ENCODE data around the gene GSTM5. TPM values are rescaled to one million over a fixed set of nuclear protein-coding genes. Genes with fewer than 3 reads are reported as not detected.
"Not testable (repeated sequence)": the region's sequence is repeated elsewhere in the genome, so short reads cannot be mapped to it uniquely, and the experiment has no call there.

The GSTM5 gene
- total and polyA plus RNA-seq, 2 donors (not counting 3 experiments of a cell fraction or from before 2014, with no cell fraction given) = 0.25 to 1.6 TPM

DNA sequence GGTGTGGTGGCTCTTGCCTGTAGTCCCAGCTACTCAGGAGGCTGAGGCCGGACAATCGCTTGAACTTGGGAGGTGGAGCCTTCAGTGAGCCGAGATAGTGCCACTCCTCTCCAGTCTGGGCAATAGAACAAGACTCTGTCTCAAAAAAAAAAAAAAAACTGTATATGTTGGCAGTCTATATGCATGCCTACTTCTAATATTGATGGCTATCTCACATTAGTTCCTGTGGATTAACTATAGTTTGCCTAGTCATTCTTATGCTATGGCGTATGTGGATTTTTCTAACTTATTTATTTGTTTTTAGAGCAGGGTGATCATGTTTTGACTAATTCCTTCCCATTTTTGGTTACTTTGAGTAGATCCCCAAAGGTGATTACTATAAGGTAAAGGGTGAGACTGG lies 15.0 kb upstream of the GSTM5 start:
- H3K36me3 ChIP-seq (ENCODE audit: control insufficient read depth in 2 of 2, extremely low read depth in 1 of 2, insufficient read depth in 2 of 2, low read length in 2 of 2) = no peaks in the 10 kb centered on the region
- no peaks in the 10 kb centered on the region for H3K9me1 ChIP-seq (replicated peaks; ENCODE audit: control insufficient read depth, extremely low read depth, insufficient read depth, low read length)
- H3K9me3 ChIP-seq (replicated peaks; ENCODE audit: control insufficient read depth, insufficient read depth, low read length) = no peaks in the 10 kb centered on the region
- CTCF ChIA-PET = interaction anchor here (0.6 kb wide), 1 partner anchor 67 kb away, joined by 3 read pairs; no protein-coding TSS in a partner anchor
- H2AFZ ChIP-seq (ENCODE audit: low read depth, low read length) = no peak overlapping the region
- H3K79me2 ChIP-seq (ENCODE audit: control insufficient read depth, insufficient read depth, low read length) = no peaks in the 10 kb centered on the region
- no peaks in the 10 kb centered on the region for H4K20me1 ChIP-seq (replicated peaks; ENCODE audit: control insufficient read depth, extremely low read depth, insufficient read depth, low read length)
- H3K9ac ChIP-seq (replicated peaks; ENCODE audit: extremely low read depth, insufficient read depth, low read length) = no peak overlapping the region
- FAIRE-seq (no peak), DNase-seq (ENCODE audit: low read depth, low spot score) (no peak)
- no peak overlapping the region for H3K4me2 ChIP-seq (ENCODE audit: insufficient read depth, low read length)
- H3K27me3 ChIP-seq (ENCODE audit: control insufficient read depth in 2 of 2, insufficient read depth in 2 of 2, low read length in 2 of 2) = no peaks in the 10 kb centered on the region
- TF ChIP-seq JUN (IDR thresholded peaks at IDR 0.05; ENCODE audit: borderline replicate concordance, insufficient read depth, insufficient read length, low read depth) (no peak), FOS (IDR thresholded peaks at IDR 0.05; ENCODE audit: borderline replicate concordance, insufficient read depth, low read length) (no peak), MAX (IDR thresholded peaks at IDR 0.05; ENCODE audit: insufficient read depth, insufficient read length) (no peak), POLR2AphosphoS5 (IDR thresholded peaks at IDR 0.05; ENCODE audit: insufficient read depth, low read depth, low read length) (no peak), POLR2A (IDR thresholded peaks at IDR 0.05; ENCODE audit: low read depth, low read length) (no peak), EZH2 (IDR thresholded peaks at IDR 0.05; ENCODE audit: borderline replicate concordance, low read depth, low read length, severe bottlenecking) (no peak), CTCF (IDR thresholded peaks at IDR 0.05; ENCODE audit: extremely low read depth in 1 of 2, insufficient read depth in 1 of 2, low read depth in 1 of 2, low read length in 2 of 2) (no peak), MYC (IDR thresholded peaks at IDR 0.05; ENCODE audit: low read depth, low read length) (no peak), GATA2 (IDR thresholded peaks at IDR 0.05; ENCODE audit: insufficient read depth, insufficient read length, low read depth, low read length) (no peak)
- no peaks in the 10 kb centered on the region for H3K4me1 ChIP-seq (ENCODE audit: control insufficient read depth, extremely low read depth, insufficient read depth, low read length)
- BruUV-seq (replicated peaks) = no TSS peak
- dilution Hi-C loops (cut with MboI; ENCODE audit: extremely low pct_ligation_motif_present, low sequenced_read_pairs) (no loop called here), intact Hi-C loops (cut with micrococcal nuclease) (no loop called here)
- H3K27ac ChIP-seq (ENCODE audit: insufficient read depth, low read depth, low read length) = no peak overlapping the region
- POLR2A ChIA-PET = interaction anchor here (0.7 kb wide), 1 partner anchor 52 kb away, joined by 3 read pairs; no protein-coding TSS in a partner anchor
- no peak overlapping the region for H3K4me3 ChIP-seq (replicated peaks in 1 of 3; ENCODE audit: insufficient read depth in 1 of 3, low read depth in 1 of 3, low read length in 3 of 3)

GRCh38 chr1:109697861-109698260 lies 14.2 kb upstream of the GSTM5 start:
- intact Hi-C loops (cut with micrococcal nuclease); H3K4me1 ChIP-seq (ENCODE audit: control insufficient read depth, extremely low read depth, insufficient read depth, low read length); H3K36me3 ChIP-seq (ENCODE audit: control insufficient read depth in 2 of 2, extremely low read depth in 1 of 2, insufficient read depth in 2 of 2, low read length in 2 of 2); POLR2A ChIA-PET; H4K20me1 ChIP-seq (replicated peaks; ENCODE audit: control insufficient read depth, extremely low read depth, insufficient read depth, low read length); H3K9ac ChIP-seq (replicated peaks; ENCODE audit: extremely low read depth, insufficient read depth, low read length); H3K27ac ChIP-seq (ENCODE audit: insufficient read depth, low read depth, low read length); H3K4me3 ChIP-seq (replicated peaks in 1 of 3; ENCODE audit: insufficient read depth in 1 of 3, low read depth in 1 of 3, low read length in 3 of 3); FAIRE-seq; H3K79me2 ChIP-seq (ENCODE audit: control insufficient read depth, insufficient read depth, low read length); H3K27me3 ChIP-seq (ENCODE audit: control insufficient read depth in 2 of 2, insufficient read depth in 2 of 2, low read length in 2 of 2); H3K4me2 ChIP-seq (ENCODE audit: insufficient read depth, low read length); H3K9me3 ChIP-seq (replicated peaks; ENCODE audit: control insufficient read depth, insufficient read depth, low read length); BruUV-seq (replicated peaks); H2AFZ ChIP-seq (ENCODE audit: low read depth, low read length); DNase-seq (ENCODE audit: low read depth, low spot score); CTCF ChIA-PET; H3K9me1 ChIP-seq (replicated peaks; ENCODE audit: control insufficient read depth, extremely low read depth, insufficient read depth, low read length); dilution Hi-C loops (cut with MboI; ENCODE audit: extremely low pct_ligation_motif_present, low sequenced_read_pairs): not testable (repeated sequence)

DNA sequence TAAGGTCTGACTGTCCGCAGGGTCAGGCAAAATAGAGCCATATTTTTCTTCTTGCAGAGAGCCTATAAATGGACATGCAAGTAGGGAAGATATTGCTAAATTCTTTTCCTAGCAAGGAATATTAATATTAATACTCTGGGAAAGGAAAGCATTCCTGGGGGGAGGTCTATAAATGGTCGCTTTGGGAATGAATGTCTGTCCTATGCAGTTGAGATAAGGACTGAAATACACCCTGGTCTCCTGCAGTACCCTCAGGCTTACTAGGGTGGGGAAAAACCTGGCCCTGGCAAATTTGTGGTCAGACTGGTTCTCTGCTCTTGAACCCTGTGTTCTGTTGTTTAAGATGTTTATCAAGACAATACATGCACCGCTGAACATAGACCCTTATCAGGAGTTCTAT lies 9.1 kb upstream of the GSTM5 start:
- H3K9me3 ChIP-seq (replicated peaks; ENCODE audit: control insufficient read depth, insufficient read depth, low read length); H3K36me3 ChIP-seq (ENCODE audit: control insufficient read depth in 2 of 2, extremely low read depth in 1 of 2, insufficient read depth in 2 of 2, low read length in 2 of 2); H3K9me1 ChIP-seq (replicated peaks; ENCODE audit: control insufficient read depth, extremely low read depth, insufficient read depth, low read length); dilution Hi-C loops (cut with MboI; ENCODE audit: extremely low pct_ligation_motif_present, low sequenced_read_pairs); H3K9ac ChIP-seq (replicated peaks; ENCODE audit: extremely low read depth, insufficient read depth, low read length); BruUV-seq (replicated peaks); H3K4me2 ChIP-seq (ENCODE audit: insufficient read depth, low read length); H3K27me3 ChIP-seq (ENCODE audit: control insufficient read depth in 2 of 2, insufficient read depth in 2 of 2, low read length in 2 of 2); intact Hi-C loops (cut with micrococcal nuclease); H2AFZ ChIP-seq (ENCODE audit: low read depth, low read length); H3K27ac ChIP-seq (ENCODE audit: insufficient read depth, low read depth, low read length); DNase-seq (ENCODE audit: low read depth, low spot score); POLR2A ChIA-PET; H3K79me2 ChIP-seq (ENCODE audit: control insufficient read depth, insufficient read depth, low read length); H4K20me1 ChIP-seq (replicated peaks; ENCODE audit: control insufficient read depth, extremely low read depth, insufficient read depth, low read length); CTCF ChIA-PET; H3K4me1 ChIP-seq (ENCODE audit: control insufficient read depth, extremely low read depth, insufficient read depth, low read length); H3K4me3 ChIP-seq (replicated peaks in 1 of 3; ENCODE audit: insufficient read depth in 1 of 3, low read depth in 1 of 3, low read length in 3 of 3); FAIRE-seq: not testable (repeated sequence)
